ENCODE results near the gene CDC25B. TPM values are rescaled to one million over a fixed set of nuclear protein-coding genes. Genes with fewer than 3 reads are reported as not detected.
"Not testable (repeated sequence)": the region's sequence is repeated elsewhere in the genome, so short reads cannot be mapped to it uniquely, and the experiment has no call there.

Gene CDC25B
- total and polyA plus RNA-seq, 2 of the 13 experiments (the other 11 are each of a cell fraction or from before 2014, with no cell fraction given): 14.5 to 19.4 TPM

GRCh38 chr20:3836132-3836531, 40.0 kb downstream of the CDC25B start:
- TF ChIP-seq ZNF720 (CRISPR knock-in tag; IDR thresholded peaks at IDR 0.05): no peak
- intact Hi-C loops (cut with micrococcal nuclease; ENCODE audit: unreplicated experiment): no loop called here
- no TSS peak for BruUV-seq (replicated peaks)
- no peak overlapping the region for H3K27ac ChIP-seq (ENCODE audit: extremely low read length, insufficient read depth, low read length)
- no peaks in the 10 kb centered on the region for H3K9me3 ChIP-seq (ENCODE audit: low read length)
- no peak overlapping the region for H3K9ac ChIP-seq (ENCODE audit: insufficient read depth, low read depth, low read length)
- ChIA-PET CTCF (ENCODE audit: low intra/inter-chr PET ratio, low total read pairs) (no interaction called here), POLR2A (no interaction called here)
- H3K27me3 ChIP-seq (ENCODE audit: control insufficient read depth in 1 of 2, insufficient read depth in 2 of 2, low read length in 2 of 2): no peaks in the 10 kb centered on the region
- DNase-seq (ENCODE audit: low spot score) (no peak), ATAC-seq (no peak), FAIRE-seq (no peak)
- no peaks in the 10 kb centered on the region for H3K4me1 ChIP-seq (ENCODE audit: insufficient read depth, low read length)
- no peaks in the 10 kb centered on the region for H4K20me1 ChIP-seq (ENCODE audit: insufficient read depth, low read length)
- in situ Hi-C loops (cut with HindIII; ENCODE audit: extremely low pct_ligation_motif_present, low pct_unique_long_range_greater_than_20kb): no loop called here
- no peaks in the 10 kb centered on the region for H3K36me3 ChIP-seq (replicated peaks in 1 of 2; ENCODE audit: control insufficient read depth in 1 of 2, insufficient read depth in 2 of 2, low read length in 2 of 2)
- no peaks in the 10 kb centered on the region for H3K79me2 ChIP-seq (ENCODE audit: insufficient read depth, low read length)
- H3K4me2 ChIP-seq (ENCODE audit: low read depth, low read length): no peak overlapping the region
- 93% methylated on average over 4 of the region's 4 CpGs for WGBS (ENCODE audit: low lambda C conversion rate)
- no peak overlapping the region for H2AFZ ChIP-seq (ENCODE audit: low read length)
- H3K4me3 ChIP-seq (replicated peaks in 1 of 3; ENCODE audit: insufficient read depth in 1 of 3, low read depth in 2 of 3, low read length in 3 of 3): no peak overlapping the region

- POLR2A ChIA-PET: interaction anchor here (0.6 kb wide), 1 partner anchor 11 kb away, joined by 3 read pairs; no protein-coding TSS in a partner anchor
- Histone ChIP-seq H3K9me3 (ENCODE audit: low read length) (no peaks in the 10 kb centered on the region), H2AFZ (ENCODE audit: low read length) (no peak overlapping the region), H3K4me1 (ENCODE audit: insufficient read depth, low read length) (peaks cover 15% of the 10 kb centered on the region), H3K4me2 (ENCODE audit: low read depth, low read length) (no peak overlapping the region), H3K4me3 (replicated peaks in 1 of 3; ENCODE audit: insufficient read depth in 1 of 3, low read depth in 2 of 3, low read length in 3 of 3) (no peak overlapping the region), H3K36me3 (replicated peaks in 1 of 2; ENCODE audit: control insufficient read depth in 1 of 2, insufficient read depth in 2 of 2, low read length in 2 of 2) (no peaks in the 10 kb centered on the region), H3K9ac (ENCODE audit: insufficient read depth, low read depth, low read length) (no peak overlapping the region), H3K27me3 (ENCODE audit: control insufficient read depth in 1 of 2, insufficient read depth in 2 of 2, low read length in 2 of 2) (no peaks in the 10 kb centered on the region), H3K27ac (ENCODE audit: extremely low read length, insufficient read depth, low read length) (no peak overlapping the region), H4K20me1 (ENCODE audit: insufficient read depth, low read length) (no peaks in the 10 kb centered on the region), H3K79me2 (ENCODE audit: insufficient read depth, low read length) (no peaks in the 10 kb centered on the region)
- CTCF ChIA-PET (ENCODE audit: low intra/inter-chr PET ratio, low total read pairs): no interaction called here
- in situ Hi-C loops (cut with HindIII; ENCODE audit: extremely low pct_ligation_motif_present, low pct_unique_long_range_greater_than_20kb) (no loop called here), intact Hi-C loops (cut with micrococcal nuclease; ENCODE audit: unreplicated experiment) (no loop called here)
- TF ChIP-seq SATB2 (CRISPR knock-in tag; IDR thresholded peaks at IDR 0.05): no peak
- no peak for TF ChIP-seq ZFP90 (CRISPR knock-in tag; IDR thresholded peaks at IDR 0.05; ENCODE audit: borderline replicate concordance)
- no peak for TF ChIP-seq ZBTB1 (CRISPR knock-in tag; IDR thresholded peaks at IDR 0.05; ENCODE audit: borderline replicate concordance)
- TF ChIP-seq HNF4G (IDR thresholded peaks at IDR 0.05; ENCODE audit: borderline replicate concordance, low read depth, low read length): no peak
- TF ChIP-seq HNF4G (CRISPR knock-in tag; IDR thresholded peaks at IDR 0.05; ENCODE audit: borderline replicate concordance, low read depth): no peak
- TF ChIP-seq ZNF563 (CRISPR knock-in tag; IDR thresholded peaks at IDR 0.05): no peak
- TF ChIP-seq GLMP (CRISPR knock-in tag; IDR thresholded peaks at IDR 0.05; ENCODE audit: borderline replicate concordance): no peak
- BruUV-seq (replicated peaks): TSS peak; percentile 43
- DNase-seq (ENCODE audit: low spot score) (no peak), ATAC-seq (no peak), FAIRE-seq (no peak)
- WGBS (ENCODE audit: low lambda C conversion rate): 90% methylated on average over 3 of the region's 3 CpGs
These were observed 43.2 kb downstream of the CDC25B start for GRCh38 chr20:3839328-3839727.

- POLR2A ChIA-PET: not testable (repeated sequence)
These were observed 44.1 kb downstream of the CDC25B start for GRCh38 chr20:3840201-3840600.

More at GRCh38 chr20:3840201-3840600, 44.1 kb downstream of the CDC25B start:
- in situ Hi-C loops (cut with HindIII; ENCODE audit: extremely low pct_ligation_motif_present, low pct_unique_long_range_greater_than_20kb); H3K27ac ChIP-seq (ENCODE audit: extremely low read length, insufficient read depth, low read length); intact Hi-C loops (cut with micrococcal nuclease; ENCODE audit: unreplicated experiment); ATAC-seq; H3K27me3 ChIP-seq (ENCODE audit: control insufficient read depth in 1 of 2, insufficient read depth in 2 of 2, low read length in 2 of 2); H4K20me1 ChIP-seq (ENCODE audit: insufficient read depth, low read length); H3K4me3 ChIP-seq (replicated peaks in 1 of 3; ENCODE audit: insufficient read depth in 1 of 3, low read depth in 2 of 3, low read length in 3 of 3); BruUV-seq (replicated peaks); CTCF ChIA-PET (ENCODE audit: low intra/inter-chr PET ratio, low total read pairs); H3K36me3 ChIP-seq (replicated peaks in 1 of 2; ENCODE audit: control insufficient read depth in 1 of 2, insufficient read depth in 2 of 2, low read length in 2 of 2); H3K79me2 ChIP-seq (ENCODE audit: insufficient read depth, low read length); H3K4me2 ChIP-seq (ENCODE audit: low read depth, low read length); H3K9me3 ChIP-seq (ENCODE audit: low read length); FAIRE-seq; DNase-seq (ENCODE audit: low spot score); H2AFZ ChIP-seq (ENCODE audit: low read length); H3K9ac ChIP-seq (ENCODE audit: insufficient read depth, low read depth, low read length): not testable (repeated sequence)
- WGBS (ENCODE audit: low lambda C conversion rate): 92% methylated on average over 7 of the region's 7 CpGs
- peaks cover 23% of the 10 kb centered on the region for H3K4me1 ChIP-seq (ENCODE audit: insufficient read depth, low read length)

Measured in HepG2 (cell line).